Inflammatory macrophage treated with lipopolysaccharide for 1 hour (primary cell): ENCODE data around the gene UGT1A4.

Source experiments
- DNase-seq, 2 donors: peaks; one replicate each; pipeline ENCODE4 v3.0.0-alpha.2; 2020 to 2022

UGT1A4 gene

GRCh38 chr2:233792720-233793119, 74.2 kb downstream of the UGT1A4 start:
- DNase-seq, result no peak

- no peak for DNase-seq
Observed at GRCh38 chr2:233793465-233794127, 75.1 kb downstream of the UGT1A4 start.

DNA sequence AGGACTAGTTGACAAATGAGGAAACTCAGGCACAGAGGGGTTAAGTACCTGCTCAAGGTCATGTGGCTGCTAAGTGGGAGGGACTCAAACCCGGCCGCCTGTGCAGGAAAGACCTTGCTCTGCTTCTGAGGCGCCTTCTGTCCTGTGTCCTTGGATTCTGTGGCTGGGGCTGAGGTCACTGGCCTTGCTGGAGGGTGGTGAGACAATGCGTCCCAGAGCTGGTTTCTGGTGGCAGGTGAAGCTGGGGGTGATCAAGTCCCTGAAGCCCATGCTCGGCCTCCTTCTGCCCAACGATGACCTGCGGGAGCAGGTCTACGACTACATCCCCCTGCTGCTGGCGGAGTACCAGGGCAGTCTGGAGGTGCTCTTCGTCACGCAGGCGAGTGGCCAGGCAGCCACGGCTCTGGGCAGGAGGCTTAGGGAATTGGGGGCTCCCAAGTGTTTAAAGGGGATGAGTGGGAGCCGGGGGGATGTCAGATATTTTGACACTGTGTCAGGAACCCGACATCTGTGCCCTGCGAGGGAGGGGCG, 75.7 kb downstream of the UGT1A4 start:
- no peak for DNase-seq

DNA sequence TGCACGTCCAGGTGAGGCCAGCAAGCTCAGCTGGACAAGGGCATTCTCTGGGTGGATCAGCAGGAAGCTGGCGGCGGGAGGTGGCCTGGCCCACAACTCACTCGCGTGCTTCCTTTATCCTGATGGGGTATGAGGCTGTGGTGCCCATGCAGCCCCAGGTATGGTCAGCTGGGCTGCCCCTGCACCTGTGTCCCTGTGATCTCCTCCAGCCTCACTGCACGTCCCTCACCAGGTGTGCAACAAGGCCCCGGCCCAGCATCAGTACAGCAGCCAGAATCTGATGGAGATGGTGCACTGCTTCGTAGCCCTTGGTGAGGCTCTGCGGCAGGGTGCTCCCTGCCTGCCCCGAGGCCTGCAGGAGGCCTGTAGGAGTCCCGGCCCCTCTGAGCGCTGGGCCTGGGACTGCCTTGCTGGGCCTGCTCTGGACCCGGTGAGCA, 77.2 kb downstream of the UGT1A4 start:
- no peak for DNase-seq

- no peak for DNase-seq
Observed at GRCh38 chr2:233796254-233796653, 77.7 kb downstream of the UGT1A4 start.

DNA sequence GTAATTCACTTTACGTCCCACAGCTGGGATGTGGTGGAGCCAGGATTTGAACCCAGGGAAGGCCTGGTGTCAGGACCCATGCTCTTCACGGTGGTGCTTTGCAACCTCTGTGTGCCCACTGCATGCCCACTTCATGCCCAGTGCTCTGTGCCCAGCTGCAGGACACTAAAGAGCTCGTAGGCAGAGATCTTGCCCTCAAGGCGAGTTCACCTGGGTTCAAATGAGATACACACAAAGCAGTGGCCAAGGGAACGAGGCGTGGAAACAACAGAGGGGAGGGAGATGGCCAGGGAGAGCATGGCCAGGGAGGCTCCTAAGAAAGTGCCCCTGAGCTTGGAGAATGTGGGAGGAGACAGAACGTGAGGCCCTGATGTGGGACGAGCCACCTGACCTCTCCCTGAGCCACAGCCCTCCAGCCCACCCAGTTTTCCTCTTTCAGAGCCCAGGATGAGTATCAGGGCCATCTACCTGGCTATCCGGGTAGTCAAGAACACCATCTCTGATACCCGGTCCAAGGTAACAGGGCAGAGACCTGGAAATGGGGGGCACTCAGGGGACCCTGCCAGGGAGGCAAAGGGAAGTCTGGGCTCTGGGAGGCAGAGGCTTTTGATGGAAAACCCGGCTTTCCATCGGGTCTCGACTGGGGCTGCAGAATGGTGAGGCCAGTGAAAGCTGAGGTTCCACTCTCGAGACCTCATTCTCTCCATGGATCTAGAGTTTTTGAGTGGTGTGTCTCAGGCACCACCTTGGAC, 80.0 kb downstream of the UGT1A4 start:
- DNase-seq, result no peak

DNA sequence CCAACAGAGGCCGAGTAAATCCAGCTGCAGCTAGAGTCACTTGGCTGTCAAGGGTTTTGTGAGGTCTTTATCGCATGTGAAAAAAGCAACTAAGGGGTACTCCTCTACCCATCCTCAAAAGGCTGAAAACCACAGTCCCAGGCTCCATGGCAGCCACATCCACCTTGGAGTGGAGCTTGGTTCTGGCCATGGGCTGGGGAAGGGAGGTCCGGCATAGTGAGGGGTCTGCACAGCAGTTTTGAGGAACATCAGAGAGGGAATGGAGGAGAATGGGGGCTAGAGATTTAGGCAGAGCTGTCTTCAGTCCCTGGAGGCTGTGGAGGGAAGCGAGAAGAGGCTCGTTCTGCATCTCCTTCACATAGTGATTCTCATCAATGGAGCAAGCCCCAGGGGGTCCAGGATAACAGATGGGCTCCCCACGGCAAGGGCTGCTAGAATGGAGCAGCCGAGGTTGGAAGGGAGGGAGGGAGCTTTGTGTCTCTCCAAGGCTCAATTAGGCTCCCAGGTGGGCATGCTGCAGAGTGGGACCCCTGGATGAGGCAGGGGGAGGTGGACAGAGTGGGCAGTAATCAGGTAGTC, 80.6 kb downstream of the UGT1A4 start:
- no peak for DNase-seq

DNA sequence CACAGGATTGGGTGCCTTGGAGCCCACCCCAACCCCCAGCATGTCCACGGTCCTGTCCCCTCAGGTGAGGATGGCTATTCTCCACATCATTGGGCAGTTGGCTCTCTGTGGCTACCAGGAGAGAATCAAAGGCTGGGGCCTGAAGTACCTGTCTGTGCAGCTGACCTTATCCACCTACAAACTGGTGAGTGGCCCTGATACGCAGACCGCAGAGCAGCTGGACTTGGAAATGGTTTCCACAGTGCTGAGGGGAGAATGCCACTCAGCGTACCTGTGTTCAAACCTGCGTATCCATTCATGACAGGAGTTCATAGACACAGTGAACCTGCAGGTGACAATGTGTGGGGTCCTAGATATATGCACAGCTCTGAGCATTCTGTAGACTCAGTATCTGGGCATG, 81.2 kb downstream of the UGT1A4 start:
- no peak for DNase-seq

GRCh38 chr2:233800208-233800607, 81.7 kb downstream of the UGT1A4 start:
- no peak for DNase-seq

DNA sequence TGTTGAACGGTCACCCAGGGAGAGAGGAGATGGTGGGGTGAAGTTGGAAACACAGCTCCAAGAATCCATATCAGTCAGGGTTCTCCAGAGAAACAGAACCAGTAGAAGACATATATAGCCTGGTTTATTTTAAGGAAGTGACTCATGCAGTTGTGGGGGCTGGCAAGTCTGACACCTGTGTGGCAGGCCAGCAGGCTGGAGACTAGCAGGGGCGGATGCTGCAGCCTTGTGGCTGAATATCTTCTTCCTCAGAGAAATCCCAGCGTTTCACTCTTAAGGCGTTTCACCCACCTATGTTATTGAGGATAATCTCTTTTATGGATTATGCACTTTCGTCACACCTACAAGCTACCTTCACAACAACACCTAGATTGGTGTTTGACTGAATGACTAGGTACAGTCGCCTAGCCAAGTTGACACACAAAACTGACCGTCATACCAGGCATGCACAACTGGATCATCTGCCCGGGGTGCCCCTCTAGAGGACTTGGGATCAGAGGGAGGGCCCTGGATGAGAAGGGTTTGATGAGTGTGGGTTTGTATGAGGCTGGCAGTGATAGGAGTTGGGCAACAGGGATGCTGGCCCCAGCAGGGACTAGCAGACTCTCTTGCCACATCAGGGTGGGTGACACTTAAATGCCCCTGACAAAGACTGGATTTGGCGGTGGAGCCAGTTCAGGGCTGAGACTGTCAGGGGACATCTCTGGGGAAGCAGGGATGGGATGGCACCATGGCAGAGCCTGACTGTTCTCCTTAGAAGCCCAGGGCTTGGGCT, 83.0 kb downstream of the UGT1A4 start:
- no peak for DNase-seq

DNA sequence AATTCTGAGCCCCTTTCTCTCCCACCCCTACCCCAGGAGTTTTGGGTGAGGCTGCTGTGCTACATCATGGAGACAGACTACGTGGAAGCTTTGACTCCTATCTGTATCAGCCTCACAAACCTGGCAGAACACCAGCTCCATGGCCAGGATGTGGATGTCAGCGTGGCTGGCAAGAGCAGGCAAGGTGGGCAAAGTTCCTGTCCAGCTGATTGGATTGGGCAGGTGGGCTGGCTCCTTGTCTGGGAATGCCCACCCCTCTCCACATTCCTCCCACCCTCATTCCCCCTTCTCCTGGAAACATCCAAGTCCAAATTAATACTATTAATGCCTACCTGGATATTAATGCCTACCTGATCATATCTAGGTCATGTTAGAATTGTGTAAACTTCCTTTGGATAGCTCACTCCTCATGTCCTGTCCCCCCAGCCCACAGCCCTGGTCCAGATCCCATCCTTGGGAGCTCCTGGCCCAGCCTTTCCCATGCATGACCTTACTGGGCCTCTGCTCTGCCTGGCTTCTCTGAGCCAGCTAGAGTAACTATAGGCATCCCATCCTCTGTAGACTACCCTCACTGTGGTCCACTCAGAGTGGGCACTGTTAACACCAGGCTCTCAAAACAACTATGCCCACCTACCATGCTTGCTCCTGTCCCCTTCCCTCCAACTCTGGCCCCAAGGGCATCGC, 83.7 kb downstream of the UGT1A4 start:
- no peak for DNase-seq

GRCh38 chr2:233803292-233803911, 84.9 kb downstream of the UGT1A4 start:
- no peak for DNase-seq

DNA sequence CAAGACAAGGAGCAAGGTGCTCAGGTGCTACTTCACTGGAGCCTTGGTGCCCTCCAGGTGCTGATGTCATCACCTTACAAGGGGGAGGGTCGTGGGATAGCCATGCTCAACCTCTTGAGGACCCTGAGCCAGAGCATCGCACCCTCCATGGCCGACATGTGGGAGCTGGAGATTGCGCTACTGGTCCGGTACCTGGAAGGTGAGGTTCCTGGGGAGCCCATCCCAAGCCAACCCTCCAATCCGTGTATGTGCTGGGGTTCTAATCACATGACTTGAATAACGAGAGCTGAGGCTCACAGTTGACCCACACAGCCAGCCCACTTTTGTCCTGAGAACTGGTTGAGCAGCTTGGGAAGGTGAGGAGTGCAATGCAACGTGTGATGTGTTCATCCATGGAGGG, 85.5 kb downstream of the UGT1A4 start:
- DNase-seq, result no peak

GRCh38 chr2:233807215-233807865, 88.8 kb downstream of the UGT1A4 start:
- no peak for DNase-seq

DNA sequence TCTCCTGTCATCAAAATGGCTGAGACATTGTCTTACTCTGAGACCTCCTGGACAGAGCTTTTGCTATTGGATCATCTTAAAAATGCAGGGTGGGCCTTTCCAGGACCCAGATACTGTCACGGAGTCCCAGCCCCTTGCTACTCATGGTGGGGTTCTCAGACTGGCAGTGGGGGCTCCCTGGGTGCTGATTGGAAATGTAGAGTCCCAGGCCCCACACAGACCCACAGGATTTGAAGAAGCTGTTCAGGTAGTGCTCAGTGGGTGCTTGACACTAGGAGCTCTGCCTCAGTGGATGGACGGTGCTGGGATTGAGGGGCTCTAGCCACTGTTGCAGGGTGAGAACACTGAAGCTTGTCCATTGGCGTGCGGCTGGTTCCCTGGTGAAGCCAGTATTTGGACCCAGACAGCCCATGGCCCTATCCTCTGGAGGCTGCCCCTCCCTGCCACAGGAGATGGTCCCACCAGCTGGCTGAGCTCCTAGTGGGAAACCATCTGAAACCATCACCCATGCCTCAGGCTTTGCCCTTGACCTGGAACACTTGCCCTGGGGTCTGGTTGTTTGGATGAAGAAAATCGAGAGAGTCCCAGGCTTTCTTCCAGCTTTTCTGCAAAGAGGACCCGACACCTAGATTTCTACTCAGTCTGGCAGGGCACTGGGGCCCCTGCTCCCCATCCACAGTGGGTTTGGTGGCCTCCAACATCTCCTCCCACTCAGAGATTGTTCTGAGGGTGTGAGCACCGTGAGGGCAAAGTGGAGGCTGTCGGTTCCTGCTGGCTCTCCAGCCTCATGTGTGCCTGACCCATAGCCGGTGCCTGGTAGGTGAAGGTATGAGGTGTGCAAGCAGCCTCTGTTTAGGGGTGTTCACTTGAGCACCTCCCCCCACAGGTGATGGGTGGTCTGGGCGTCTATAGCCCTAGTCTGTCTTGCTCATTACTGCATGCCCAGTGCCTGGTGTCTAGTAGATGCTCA, 89.7 kb downstream of the UGT1A4 start:
- no peak for DNase-seq

- DNase-seq, result peak in 1 of 2 donors; percentile 19
Observed at GRCh38 chr2:233810385-233810784, 91.8 kb downstream of the UGT1A4 start.

GRCh38 chr2:233811087-233811486, 92.6 kb downstream of the UGT1A4 start:
- no peak for DNase-seq

DNA sequence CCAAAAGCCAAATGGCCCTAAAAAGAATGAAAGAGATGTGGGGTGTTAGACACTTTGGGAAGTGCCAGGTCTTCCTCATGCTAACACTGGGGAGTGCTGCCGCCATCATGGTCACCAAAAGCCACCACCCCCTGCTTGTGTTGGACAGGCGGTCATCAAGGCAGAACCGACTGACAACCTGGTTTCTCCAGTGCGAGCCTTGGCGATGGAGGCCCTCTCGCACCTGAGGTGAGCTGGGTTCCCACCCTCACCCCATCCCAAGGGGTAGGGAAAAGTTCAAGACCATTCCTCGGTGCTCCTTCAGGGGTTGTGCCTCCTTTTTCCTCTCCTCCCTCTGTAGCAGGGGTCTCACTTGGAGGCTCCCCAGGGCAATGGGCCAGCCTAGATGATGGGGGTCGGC, 93.2 kb downstream of the UGT1A4 start:
- no peak for DNase-seq

GRCh38 chr2:233813236-233814055, 94.9 kb downstream of the UGT1A4 start:
- DNase-seq, result no peak
